ENCODE results near the gene ANTXR2. TPM values are rescaled to one million over a fixed set of nuclear protein-coding genes. Genes with fewer than 3 reads are reported as not detected.

ANTXR2 gene
- polyA plus RNA-seq, 1 of the 3 experiments (the other 2 are of a cell fraction) = 48.8 TPM

GRCh38 chr4:79979785-79980437 lies 93.1 kb downstream of the ANTXR2 start:
- Histone ChIP-seq H3K4me2 (no peak overlapping the region), H3K27ac (ENCODE audit: low read depth in 2 of 2, low read length in 1 of 2) (no peak overlapping the region), H3F3A (replicated peaks; ENCODE audit: insufficient read depth) (peaks cover 25% of the 10 kb centered on the region), H3K79me2 (ENCODE audit: insufficient read depth) (peaks cover 16% of the 10 kb centered on the region), H3K9ac (no peak overlapping the region), H3K27me3 (ENCODE audit: insufficient read depth) (no peaks in the 10 kb centered on the region), H3K9me2 (0 out of 2 replicates have a peak, but pooled peaks cover 4% of the 10 kb centered on the region), H3K4me1 (ENCODE audit: control insufficient read depth in 1 of 2, insufficient read depth in 2 of 2, low read depth in 1 of 2, low read length in 1 of 2) (peaks cover 0 to 4% of the 10 kb centered on the region in 2 experiments; a peak in 1 of 4 replicates), H3K36me3 (replicated peaks in 1 of 2; ENCODE audit: control insufficient read depth in 1 of 2, insufficient read depth in 2 of 2, low read length in 1 of 2) (peaks cover 72 to 95% of the 10 kb centered on the region in 2 experiments), H4K20me1 (ENCODE audit: insufficient read depth) (no peaks in the 10 kb centered on the region), H3K4me3 (ENCODE audit: low read depth in 2 of 2, low read length in 1 of 2) (no peak overlapping the region), H2AFZ (ENCODE audit: low read depth) (no peak overlapping the region), H3K9me3 (no peaks in the 10 kb centered on the region)
- TF ChIP-seq RCOR1 (IDR thresholded peaks at IDR 0.05; ENCODE audit: low read length) (no peak), YY1 (IDR thresholded peaks at IDR 0.05; ENCODE audit: low read depth) (no peak), ELF1 (IDR thresholded peaks at IDR 0.05) (no peak), MEF2A (IDR thresholded peaks at IDR 0.05; ENCODE audit: borderline replicate concordance, low read depth) (no peak), RFX5 (IDR thresholded peaks at IDR 0.05; ENCODE audit: low read length) (no peak), RAD21 (IDR thresholded peaks at IDR 0.05; ENCODE audit: low read length) (no peak), NFIC (IDR thresholded peaks at IDR 0.05; ENCODE audit: borderline replicate concordance) (no peak), RXRA (IDR thresholded peaks at IDR 0.05; ENCODE audit: borderline replicate concordance, low read depth) (no peak), SIN3A (IDR thresholded peaks at IDR 0.05; ENCODE audit: borderline replicate concordance, low read depth, low read length) (no peak), JUND (IDR thresholded peaks at IDR 0.05) (no peak)
- TF ChIP-seq, protein P1, sequence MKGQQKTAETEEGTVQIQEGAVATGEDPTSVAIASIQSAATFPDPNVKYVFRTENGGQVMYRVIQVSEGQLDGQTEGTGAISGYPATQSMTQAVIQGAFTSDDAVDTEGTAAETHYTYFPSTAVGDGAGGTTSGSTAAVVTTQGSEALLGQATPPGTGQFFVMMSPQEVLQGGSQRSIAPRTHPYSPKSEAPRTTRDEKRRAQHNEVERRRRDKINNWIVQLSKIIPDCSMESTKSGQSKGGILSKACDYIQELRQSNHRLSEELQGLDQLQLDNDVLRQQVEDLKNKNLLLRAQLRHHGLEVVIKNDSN (IDR thresholded peaks at IDR 0.05; ENCODE audit: borderline replicate concordance, low read depth) = no peak
- TF ChIP-seq, protein P2, sequence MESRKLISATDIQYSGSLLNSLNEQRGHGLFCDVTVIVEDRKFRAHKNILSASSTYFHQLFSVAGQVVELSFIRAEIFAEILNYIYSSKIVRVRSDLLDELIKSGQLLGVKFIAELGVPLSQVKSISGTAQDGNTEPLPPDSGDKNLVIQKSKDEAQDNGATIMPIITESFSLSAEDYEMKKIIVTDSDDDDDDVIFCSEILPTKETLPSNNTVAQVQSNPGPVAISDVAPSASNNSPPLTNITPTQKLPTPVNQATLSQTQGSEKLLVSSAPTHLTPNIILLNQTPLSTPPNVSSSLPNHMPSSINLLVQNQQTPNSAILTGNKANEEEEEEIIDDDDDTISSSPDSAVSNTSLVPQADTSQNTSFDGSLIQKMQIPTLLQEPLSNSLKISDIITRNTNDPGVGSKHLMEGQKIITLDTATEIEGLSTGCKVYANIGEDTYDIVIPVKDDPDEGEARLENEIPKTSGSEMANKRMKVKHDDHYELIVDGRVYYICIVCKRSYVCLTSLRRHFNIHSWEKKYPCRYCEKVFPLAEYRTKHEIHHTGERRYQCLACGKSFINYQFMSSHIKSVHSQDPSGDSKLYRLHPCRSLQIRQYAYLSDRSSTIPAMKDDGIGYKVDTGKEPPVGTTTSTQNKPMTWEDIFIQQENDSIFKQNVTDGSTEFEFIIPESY (IDR thresholded peaks at IDR 0.05; ENCODE audit: borderline replicate concordance, low read depth) = no peak
- TF ChIP-seq, protein P3, sequence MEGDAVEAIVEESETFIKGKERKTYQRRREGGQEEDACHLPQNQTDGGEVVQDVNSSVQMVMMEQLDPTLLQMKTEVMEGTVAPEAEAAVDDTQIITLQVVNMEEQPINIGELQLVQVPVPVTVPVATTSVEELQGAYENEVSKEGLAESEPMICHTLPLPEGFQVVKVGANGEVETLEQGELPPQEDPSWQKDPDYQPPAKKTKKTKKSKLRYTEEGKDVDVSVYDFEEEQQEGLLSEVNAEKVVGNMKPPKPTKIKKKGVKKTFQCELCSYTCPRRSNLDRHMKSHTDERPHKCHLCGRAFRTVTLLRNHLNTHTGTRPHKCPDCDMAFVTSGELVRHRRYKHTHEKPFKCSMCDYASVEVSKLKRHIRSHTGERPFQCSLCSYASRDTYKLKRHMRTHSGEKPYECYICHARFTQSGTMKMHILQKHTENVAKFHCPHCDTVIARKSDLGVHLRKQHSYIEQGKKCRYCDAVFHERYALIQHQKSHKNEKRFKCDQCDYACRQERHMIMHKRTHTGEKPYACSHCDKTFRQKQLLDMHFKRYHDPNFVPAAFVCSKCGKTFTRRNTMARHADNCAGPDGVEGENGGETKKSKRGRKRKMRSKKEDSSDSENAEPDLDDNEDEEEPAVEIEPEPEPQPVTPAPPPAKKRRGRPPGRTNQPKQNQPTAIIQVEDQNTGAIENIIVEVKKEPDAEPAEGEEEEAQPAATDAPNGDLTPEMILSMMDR (IDR thresholded peaks at IDR 0.05) = no peak
- POLR2A ChIA-PET = no interaction called here
- no peak for DNase-seq
- CTCF ChIA-PET = interaction anchor here (0.8 to 1.2 kb wide), 2 partner anchors 11 to 938 kb away, joined by 3 read pairs; no protein-coding TSS in a partner anchor
- 87% methylated on average over 1 of the region's 1 CpG for WGBS (ENCODE audit: low lambda C conversion rate)
